Measurements from ENCODE around the gene NUFIP1. TPM values are rescaled to one million over a fixed set of nuclear protein-coding genes. Genes with fewer than 3 reads are reported as not detected.

NUFIP1 gene
- total and polyA plus RNA-seq, 2 donors (not counting 3 experiments of a cell fraction or from before 2014, with no cell fraction given) = 1.4 to 6.9 TPM

DNA sequence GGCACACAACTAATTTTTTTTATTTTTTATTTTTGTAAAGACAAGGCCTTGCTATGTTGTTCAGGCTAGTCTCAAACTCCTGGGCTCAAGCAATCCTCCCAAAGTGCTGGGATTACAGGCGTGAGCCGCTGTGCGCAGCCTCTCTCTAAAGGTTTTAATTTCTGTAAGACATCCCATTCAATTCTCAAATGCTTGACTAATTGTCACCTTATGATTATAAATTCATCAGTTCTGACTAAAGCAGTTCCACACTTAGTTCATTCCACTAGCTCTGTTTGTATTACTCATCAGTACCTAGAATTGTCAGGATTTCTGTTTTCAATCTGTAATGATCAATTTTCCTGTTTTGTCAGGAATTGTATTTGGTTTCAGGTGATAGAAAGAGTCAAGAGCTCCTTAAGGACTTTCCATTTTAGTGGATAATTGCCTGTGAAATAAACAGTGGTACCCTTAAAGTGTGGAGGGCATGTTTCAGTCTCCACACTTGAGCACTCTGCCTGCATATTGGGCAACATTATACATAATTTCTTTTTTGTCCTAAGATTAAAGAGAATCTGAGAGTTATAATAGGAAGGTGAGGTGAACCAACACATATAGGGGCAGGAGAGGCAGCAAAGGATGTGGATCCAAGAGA, 27.6 kb upstream of the NUFIP1 start:
- no peak for TF ChIP-seq MAX (IDR thresholded peaks at IDR 0.05; ENCODE audit: insufficient read depth, insufficient read length)
- TF ChIP-seq CTCF (IDR thresholded peaks at IDR 0.05; ENCODE audit: extremely low read depth in 1 of 2, insufficient read depth in 1 of 2, low read depth in 1 of 2, low read length in 2 of 2) = no peak
- no peak for TF ChIP-seq MYC (IDR thresholded peaks at IDR 0.05; ENCODE audit: low read depth, low read length)
- no peak for TF ChIP-seq EZH2 (IDR thresholded peaks at IDR 0.05; ENCODE audit: borderline replicate concordance, low read depth, low read length, severe bottlenecking)
- TF ChIP-seq GATA2 (IDR thresholded peaks at IDR 0.05; ENCODE audit: insufficient read depth, insufficient read length, low read depth, low read length) = no peak
- no peak for TF ChIP-seq POLR2A (IDR thresholded peaks at IDR 0.05; ENCODE audit: low read depth, low read length)
- no peak for TF ChIP-seq JUN (IDR thresholded peaks at IDR 0.05; ENCODE audit: borderline replicate concordance, insufficient read depth, insufficient read length, low read depth)
- TF ChIP-seq POLR2AphosphoS5 (IDR thresholded peaks at IDR 0.05; ENCODE audit: insufficient read depth, low read depth, low read length) = no peak
- TF ChIP-seq FOS (IDR thresholded peaks at IDR 0.05; ENCODE audit: borderline replicate concordance, insufficient read depth, low read length) = no peak
- no peak for DNase-seq (ENCODE audit: low read depth, low spot score)
- intact Hi-C loops (cut with micrococcal nuclease) (no loop called here), dilution Hi-C loops (cut with MboI; ENCODE audit: extremely low pct_ligation_motif_present, low sequenced_read_pairs) (no loop called here)
- no TSS peak for BruUV-seq (replicated peaks)
- Histone ChIP-seq H3K36me3 (ENCODE audit: control insufficient read depth in 2 of 2, extremely low read depth in 1 of 2, insufficient read depth in 2 of 2, low read length in 2 of 2) (no peaks in the 10 kb centered on the region), H3K9me1 (replicated peaks; ENCODE audit: control insufficient read depth, extremely low read depth, insufficient read depth, low read length) (no peaks in the 10 kb centered on the region), H3K9me3 (replicated peaks; ENCODE audit: control insufficient read depth, insufficient read depth, low read length) (no peaks in the 10 kb centered on the region), H3K27me3 (ENCODE audit: control insufficient read depth in 2 of 2, insufficient read depth in 2 of 2, low read length in 2 of 2) (no peaks in the 10 kb centered on the region), H3K4me3 (replicated peaks in 1 of 3; ENCODE audit: insufficient read depth in 1 of 3, low read depth in 1 of 3, low read length in 3 of 3) (no peak overlapping the region), H3K4me2 (ENCODE audit: insufficient read depth, low read length) (no peak overlapping the region), H4K20me1 (replicated peaks; ENCODE audit: control insufficient read depth, extremely low read depth, insufficient read depth, low read length) (no peaks in the 10 kb centered on the region), H3K79me2 (ENCODE audit: control insufficient read depth, insufficient read depth, low read length) (no peaks in the 10 kb centered on the region), H3K4me1 (ENCODE audit: control insufficient read depth, extremely low read depth, insufficient read depth, low read length) (peaks cover 12% of the 10 kb centered on the region), H3K9ac (replicated peaks; ENCODE audit: extremely low read depth, insufficient read depth, low read length) (no peak overlapping the region), H2AFZ (ENCODE audit: low read depth, low read length) (no peak overlapping the region), H3K27ac (ENCODE audit: insufficient read depth, low read depth, low read length) (no peak overlapping the region)
- CTCF ChIA-PET = interaction anchor here (1.3 to 1.9 kb wide), 2 partner anchors 30 to 44 kb away, joined by 3 to 4 read pairs; no protein-coding TSS in a partner anchor
- no peak for FAIRE-seq
- POLR2A ChIA-PET = no interaction called here

All from endothelial cell of umbilical vein (primary cell).